ENCODE data around the gene ADNP. TPM values are rescaled to one million over a fixed set of nuclear protein-coding genes. Genes with fewer than 3 reads are reported as not detected.

Gene ADNP
- total RNA-seq, 2 donors from 2014 or later = 32.5 to 61.4 TPM

GRCh38 chr20:50866831-50867230 is 64.4 kb downstream of the ADNP start:
- Histone ChIP-seq H3K36me3 (no peaks in the 10 kb centered on the region), H3K9me3 (no peaks in the 10 kb centered on the region), H3K4me1 (ENCODE audit: control insufficient read depth in 1 of 2, low read depth in 2 of 2) (no peaks in the 10 kb centered on the region), H3K4me3 (no peak overlapping the region), H3K27me3 (replicated peaks; ENCODE audit: insufficient read depth) (no peaks in the 10 kb centered on the region), H3K27ac (no peak overlapping the region)
- ATAC-seq (ENCODE audit: insufficient number of reproducible peaks, low FRiP score, low read depth) (no peak), DNase-seq (ENCODE audit: low spot score) (no peak)
- TF ChIP-seq, protein P1, sequence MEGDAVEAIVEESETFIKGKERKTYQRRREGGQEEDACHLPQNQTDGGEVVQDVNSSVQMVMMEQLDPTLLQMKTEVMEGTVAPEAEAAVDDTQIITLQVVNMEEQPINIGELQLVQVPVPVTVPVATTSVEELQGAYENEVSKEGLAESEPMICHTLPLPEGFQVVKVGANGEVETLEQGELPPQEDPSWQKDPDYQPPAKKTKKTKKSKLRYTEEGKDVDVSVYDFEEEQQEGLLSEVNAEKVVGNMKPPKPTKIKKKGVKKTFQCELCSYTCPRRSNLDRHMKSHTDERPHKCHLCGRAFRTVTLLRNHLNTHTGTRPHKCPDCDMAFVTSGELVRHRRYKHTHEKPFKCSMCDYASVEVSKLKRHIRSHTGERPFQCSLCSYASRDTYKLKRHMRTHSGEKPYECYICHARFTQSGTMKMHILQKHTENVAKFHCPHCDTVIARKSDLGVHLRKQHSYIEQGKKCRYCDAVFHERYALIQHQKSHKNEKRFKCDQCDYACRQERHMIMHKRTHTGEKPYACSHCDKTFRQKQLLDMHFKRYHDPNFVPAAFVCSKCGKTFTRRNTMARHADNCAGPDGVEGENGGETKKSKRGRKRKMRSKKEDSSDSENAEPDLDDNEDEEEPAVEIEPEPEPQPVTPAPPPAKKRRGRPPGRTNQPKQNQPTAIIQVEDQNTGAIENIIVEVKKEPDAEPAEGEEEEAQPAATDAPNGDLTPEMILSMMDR (IDR thresholded peaks at IDR 0.05) = no peak

DNA sequence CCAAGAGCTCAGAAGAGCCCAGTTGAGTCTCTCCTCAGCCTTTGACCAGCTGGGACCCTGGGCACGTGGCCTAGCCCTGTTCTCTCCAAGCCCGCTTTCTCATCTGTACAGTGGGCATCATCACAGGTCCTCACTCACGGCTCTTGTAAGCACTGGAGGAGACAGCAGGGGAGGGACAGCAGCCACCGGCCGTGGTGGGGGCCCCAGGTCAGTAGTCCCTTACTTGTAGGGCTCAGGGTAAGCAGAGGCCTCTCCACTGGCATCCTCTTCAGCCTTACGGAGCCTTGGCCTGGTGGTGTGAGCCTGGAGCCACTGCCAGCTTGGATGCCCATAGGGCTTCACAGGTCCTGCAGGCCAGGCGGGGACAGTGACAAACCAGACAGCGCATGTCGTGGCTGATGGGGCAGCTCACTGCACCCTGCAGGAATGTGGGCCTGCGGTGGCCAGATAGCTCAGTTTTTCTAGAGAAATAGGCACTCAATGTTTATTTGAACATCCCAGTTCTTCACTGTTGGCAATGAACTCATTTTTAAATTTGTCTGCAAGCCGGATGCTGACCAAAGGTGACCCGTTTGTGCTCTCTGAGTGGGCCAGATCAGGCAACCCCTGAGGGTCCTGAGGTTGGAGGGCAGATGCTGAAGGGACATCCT is 65.1 kb downstream of the ADNP start:
- Histone ChIP-seq H3K27me3 (replicated peaks; ENCODE audit: insufficient read depth) (no peaks in the 10 kb centered on the region), H3K4me1 (ENCODE audit: control insufficient read depth in 1 of 2, low read depth in 2 of 2) (no peaks in the 10 kb centered on the region), H3K9me3 (no peaks in the 10 kb centered on the region), H3K27ac (no peak overlapping the region), H3K4me3 (no peak overlapping the region), H3K36me3 (no peaks in the 10 kb centered on the region)
- DNase-seq (ENCODE audit: low spot score) (no peak), ATAC-seq (ENCODE audit: insufficient number of reproducible peaks, low FRiP score, low read depth) (no peak)
- TF ChIP-seq, protein P1 (IDR thresholded peaks at IDR 0.05) = no peak

DNA sequence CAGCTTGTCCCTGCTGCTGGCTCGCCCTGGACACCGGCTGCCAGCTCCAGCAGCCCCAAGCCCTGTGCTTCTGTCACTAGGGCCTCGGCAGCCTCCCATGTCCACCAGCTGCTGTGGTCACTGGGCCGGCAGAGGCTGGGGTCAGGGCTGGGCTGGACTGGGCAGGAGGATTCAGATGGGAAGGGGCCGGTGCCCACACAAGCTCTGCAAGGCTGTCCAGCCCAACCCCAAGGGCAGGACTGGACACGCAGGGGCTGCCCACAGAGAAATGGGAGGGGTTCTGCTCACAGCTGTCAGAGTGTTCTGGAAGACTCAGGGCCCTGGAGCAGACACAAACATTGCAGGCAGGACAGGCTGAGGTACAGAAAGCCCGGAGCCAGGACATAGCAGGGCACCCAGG is 65.6 kb downstream of the ADNP start:
- Histone ChIP-seq H3K27ac (no peak overlapping the region), H3K27me3 (replicated peaks; ENCODE audit: insufficient read depth) (no peaks in the 10 kb centered on the region)
- ATAC-seq (ENCODE audit: insufficient number of reproducible peaks, low FRiP score, low read depth) = no peak

DNA sequence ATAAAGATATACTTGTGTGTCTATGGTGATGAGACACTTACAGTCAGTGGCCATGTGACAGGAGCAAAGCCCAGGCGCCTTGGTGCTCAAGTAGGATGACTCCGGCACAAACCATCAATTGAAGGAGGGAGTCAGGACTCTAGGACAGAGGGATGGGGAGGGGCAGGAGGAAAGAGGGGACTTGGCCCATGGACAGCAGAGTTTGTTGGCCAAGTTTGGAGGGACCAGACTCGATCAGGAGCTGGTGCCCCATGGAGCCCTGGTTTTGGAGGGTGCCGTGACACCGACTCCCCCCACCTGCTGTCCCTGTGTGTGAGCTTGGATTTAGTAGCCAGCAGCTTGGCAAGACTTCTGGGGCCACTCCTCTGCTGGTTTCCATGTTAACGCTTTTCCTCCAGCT is 66.1 kb downstream of the ADNP start:
- Histone ChIP-seq H3K36me3 (no peaks in the 10 kb centered on the region), H3K27me3 (replicated peaks; ENCODE audit: insufficient read depth) (no peaks in the 10 kb centered on the region), H3K9me3 (no peaks in the 10 kb centered on the region), H3K4me1 (ENCODE audit: control insufficient read depth in 1 of 2, low read depth in 2 of 2) (no peaks in the 10 kb centered on the region), H3K27ac (no peak overlapping the region), H3K4me3 (no peak overlapping the region)
- no peak for ATAC-seq (ENCODE audit: insufficient number of reproducible peaks, low FRiP score, low read depth)
- TF ChIP-seq, protein P1 (IDR thresholded peaks at IDR 0.05) = no peak
- no peak for DNase-seq (ENCODE audit: low spot score)

More for the DNA sequence above, 65.6 kb downstream of the ADNP start:
- H3K4me1 ChIP-seq (ENCODE audit: control insufficient read depth in 1 of 2, low read depth in 2 of 2) = no peaks in the 10 kb centered on the region
- TF ChIP-seq, protein P1 (IDR thresholded peaks at IDR 0.05) = no peak
- no peak overlapping the region for H3K4me3 ChIP-seq
- no peaks in the 10 kb centered on the region for H3K36me3 ChIP-seq
- H3K9me3 ChIP-seq = no peaks in the 10 kb centered on the region
- no peak for DNase-seq (ENCODE audit: low spot score)

DNA sequence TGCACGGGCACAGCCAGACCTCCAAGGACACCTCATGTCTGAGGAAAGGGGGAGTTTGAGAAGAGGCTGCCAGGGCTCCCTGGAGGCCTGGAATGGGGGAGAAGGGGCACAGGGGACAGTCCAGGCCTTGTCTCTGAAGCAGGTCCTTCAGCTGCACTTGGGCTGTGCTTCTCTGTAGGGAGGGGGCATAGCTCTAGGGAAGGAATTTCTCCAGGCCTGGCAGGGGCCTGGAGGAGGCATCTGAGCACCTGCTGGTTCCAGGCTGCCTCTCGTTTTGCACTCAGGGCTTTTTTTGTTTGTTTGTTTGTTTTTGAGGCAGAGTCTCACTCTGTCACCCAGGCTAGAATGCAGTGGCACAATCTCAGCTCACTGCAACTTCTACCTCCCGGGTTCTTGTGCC is 68.7 kb downstream of the ADNP start:
- TF ChIP-seq, protein P1 (IDR thresholded peaks at IDR 0.05) = no peak
- no peaks in the 10 kb centered on the region for H3K4me1 ChIP-seq (ENCODE audit: control insufficient read depth in 1 of 2, low read depth in 2 of 2)
- no peak overlapping the region for H3K4me3 ChIP-seq
- no peaks in the 10 kb centered on the region for H3K9me3 ChIP-seq
- no peaks in the 10 kb centered on the region for H3K27me3 ChIP-seq (replicated peaks; ENCODE audit: insufficient read depth)
- no peak for DNase-seq (ENCODE audit: low spot score)
- ATAC-seq (ENCODE audit: insufficient number of reproducible peaks, low FRiP score, low read depth) = no peak
- no peaks in the 10 kb centered on the region for H3K36me3 ChIP-seq
- H3K27ac ChIP-seq = no peak overlapping the region

Measured in thoracic aorta (tissue), 2 donors.